K562 (cell line): Measurements from ENCODE around the gene ZDHHC22. TPM values are rescaled to one million over a fixed set of nuclear protein-coding genes. Genes with fewer than 3 reads are reported as not detected.

Experiments used
- ATAC-seq: fragments of 200-7000 bp; cut with Tn5 transposase; 3 replicates; pipeline ENCODE4 v1.9.1; 2020; ENCODE audit warnings: moderate library complexity
- BruUV-seq: library from RNA; stranded (reverse); fragments of 400-500 nt; replicated peaks from 2 replicates; lab custom pipeline; 2021; lab: Mats Ljungman, UMichigan
- CTCF ChIA-PET: fragments of 300-600 bp; formaldehyde crosslinking; extraction: SDS; loops from one replicate; lab custom pipeline; 2021; ENCODE audit warnings: low intra/inter-chr PET ratio; lab: Yijun Ruan, JAX
- POLR2A ChIA-PET: fragments of 300-600, 350-650 bp; sonication (Branson Sonifier 250); formaldehyde crosslinking; extraction: SDS; loops from one replicate; lab custom pipeline; 2021; ENCODE audit warnings: antibody characterized with exemption, inconsistent platforms; lab: Yijun Ruan, JAX
- DNase-seq, 4 experiments: peaks; one replicate each; pipeline versions ENCODE4 v3.0.0 to v3.0.0-alpha.2; 2011 to 2018; ENCODE audit warnings: low spot score in 3 of 4, mixed read lengths in 3 of 4; ENCODE audit errors: extremely low read depth in 1 of 4
- FAIRE-seq: peaks from 2 replicates; lab custom pipeline; 2011; peaks lifted over from hg19 to GRCh38; lab: Jason Lieb, UNC
- H2AFZ ChIP-seq: 2 replicates; pipeline ENCODE4 v1.6.0; 2011; ENCODE audit warnings: low read depth, low read length, control low read depth, inconsistent platforms
- H3K27ac ChIP-seq: fragments of 200-600 bp; 3 replicates; pipeline ENCODE4 v1.8.0; 2011; ENCODE audit warnings: low read depth, mild to moderate bottlenecking, control low read depth, inconsistent platforms, low read length, moderate library complexity, mixed read lengths; ENCODE audit errors: extremely low read depth
- H3K27me3 ChIP-seq, 2 experiments: fragments of 300-600 bp in 1 of 2; 2 replicates in 1 of 2; 3 replicates in 1 of 2; pipeline versions ENCODE4 v1.6.0 to v1.8.0; 2011; ENCODE audit warnings: inconsistent platforms in 2 of 2, low read length in 2 of 2, mild to moderate bottlenecking in 1 of 2, mixed read lengths in 1 of 2, moderate library complexity in 1 of 2; ENCODE audit not compliant: control insufficient read depth in 2 of 2, insufficient read depth in 2 of 2
- H3K36me3 ChIP-seq: fragments of 300-600 bp; 3 replicates; pipeline ENCODE4 v1.8.0; 2011; ENCODE audit warnings: mild to moderate bottlenecking, low read length, inconsistent platforms; ENCODE audit not compliant: control insufficient read depth, insufficient read depth
- H3K4me1 ChIP-seq, 2 experiments: fragments of 200-600 bp in 1 of 2; replicated peaks in 1 of 2; 2 replicates in 1 of 2; 3 replicates in 1 of 2; pipeline versions ENCODE4 v1.5.1 to v1.8.0; 2011; ENCODE audit warnings: inconsistent platforms in 2 of 2, low read length in 2 of 2, mild to moderate bottlenecking in 1 of 2, mixed read lengths in 1 of 2, moderate library complexity in 1 of 2; ENCODE audit not compliant: control insufficient read depth in 2 of 2, insufficient read depth in 2 of 2
- H3K4me2 ChIP-seq: 2 replicates; pipeline ENCODE4 v1.6.1; 2011; ENCODE audit warnings: low read length, control low read depth, inconsistent platforms, mixed read lengths; ENCODE audit not compliant: insufficient read depth
- H3K4me3 ChIP-seq: fragments of 200-600 bp; sonication (generic), shearing (Covaris generic); 2 replicates; pipeline ENCODE4 v1.5.1; 2016; ENCODE audit warnings: control low read depth, inconsistent platforms
- H3K79me2 ChIP-seq: fragments of 200-600 bp; 3 replicates; pipeline ENCODE4 v1.8.0; 2011; ENCODE audit warnings: low read length, inconsistent platforms; ENCODE audit not compliant: control insufficient read depth, insufficient read depth
- H3K9ac ChIP-seq, 2 experiments: 2 replicates each; pipeline versions ENCODE4 v1.6.0 to v1.6.1; 2011; ENCODE audit warnings: low read depth in 2 of 2, low read length in 2 of 2, control low read depth in 1 of 2, inconsistent platforms in 1 of 2, mild to moderate bottlenecking in 1 of 2, mixed read lengths in 1 of 2; ENCODE audit not compliant: insufficient read depth in 1 of 2
- H3K9me1 ChIP-seq: one replicate; pipeline ENCODE4 v1.6.0; 2011; ENCODE audit warnings: inconsistent platforms, mild to moderate bottlenecking, low read length, moderate library complexity; ENCODE audit not compliant: control insufficient read depth, insufficient read depth
- H3K9me3 ChIP-seq: replicated peaks from 2 replicates; pipeline ENCODE4 v1.5.1; 2011; ENCODE audit warnings: low read depth, low read length, inconsistent platforms; ENCODE audit not compliant: control insufficient read depth, insufficient read depth
- H4K20me1 ChIP-seq: replicated peaks from 2 replicates; pipeline ENCODE4 v1.6.1; 2011; ENCODE audit warnings: low read length, inconsistent platforms, mixed read lengths; ENCODE audit not compliant: control insufficient read depth, insufficient read depth
- ARID2 ChIP-seq: fragments of 450-650 bp; IDR thresholded peaks from 2 replicates; pipeline ENCODE4 v1.6.1; 2017; ENCODE audit warnings: antibody characterized with exemption, mild to moderate bottlenecking
- ELF1 ChIP-seq: fragments of 200-800 bp; sonication (Bioruptor generic); IDR thresholded peaks from 2 replicates; pipeline ENCODE4 v1.6.1; 2016; ENCODE audit warnings: missing genetic modification characterization, missing compliant biosample characterization
- FOXM1 ChIP-seq, 2 experiments: fragments of 450-650 bp in 1 of 2; sonication (generic) in 1 of 2; formaldehyde crosslinking in 1 of 2; IDR thresholded peaks; 2 replicates each; pipeline versions ENCODE4 v1.6.1 to v1.9.0; 2017 to 2022; ENCODE audit warnings: low read depth in 2 of 2, mild to moderate bottlenecking in 2 of 2, missing genetic modification reagents in 1 of 2, moderate library complexity in 1 of 2
- HDAC2 ChIP-seq: fragments of 450-650 bp; IDR thresholded peaks from 2 replicates; pipeline ENCODE4 v1.6.1; 2016; ENCODE audit warnings: mild to moderate bottlenecking
- KAT7 ChIP-seq: sonication (generic); formaldehyde crosslinking; IDR thresholded peaks from 2 replicates; pipeline ENCODE4 v1.8.0; 2022; ENCODE audit warnings: missing genetic modification reagents, mild to moderate bottlenecking, borderline replicate concordance
- LCOR ChIP-seq: sonication (generic); formaldehyde crosslinking; IDR thresholded peaks from 2 replicates; pipeline ENCODE4 v1.8.0; 2022; ENCODE audit warnings: mild to moderate bottlenecking, missing genetic modification reagents
- NELFE ChIP-seq: IDR thresholded peaks from 2 replicates; pipeline ENCODE4 v1.6.1; 2011; ENCODE audit warnings: mild to moderate bottlenecking; ENCODE audit not compliant: insufficient read depth, insufficient read length
- OTX1 ChIP-seq: fragments of 450-650 bp; formaldehyde crosslinking; IDR thresholded peaks from 2 replicates; pipeline ENCODE4 v1.4.0; 2022; ENCODE audit warnings: mild to moderate bottlenecking
- RBM34 ChIP-seq: fragments of 200-400 bp; formaldehyde crosslinking; IDR thresholded peaks from 2 replicates; pipeline ENCODE4 v1.6.1; 2018; ENCODE audit warnings: low read length, borderline replicate concordance; ENCODE audit not compliant: insufficient read depth
- RFX1 ChIP-seq: fragments of 450-650 bp; IDR thresholded peaks from 2 replicates; pipeline ENCODE4 v1.6.1; 2016; ENCODE audit warnings: mild to moderate bottlenecking, moderate library complexity
- SMARCA4 ChIP-seq: fragments of 450-650 bp; IDR thresholded peaks from 2 replicates; pipeline ENCODE4 v1.6.1; 2016
- SPI1 ChIP-seq: IDR thresholded peaks from 2 replicates; pipeline ENCODE4 v1.6.1; 2011; ENCODE audit warnings: low read depth, low read length, control low read depth, borderline replicate concordance
- ZC3H8 ChIP-seq: fragments of 450-650 bp; IDR thresholded peaks from 2 replicates; pipeline ENCODE4 v1.6.1; 2017
- ZNF124 ChIP-seq: sonication (generic); formaldehyde crosslinking; IDR thresholded peaks from 2 replicates; pipeline ENCODE4 v1.8.1; 2022; ENCODE audit warnings: missing genetic modification reagents
- ZNF311 ChIP-seq: fragments of 250-450 bp; sonication (Bioruptor Pico); IDR thresholded peaks from 2 replicates; pipeline ENCODE4 v1.4.0; 2020; ENCODE audit warnings: mild to moderate bottlenecking, moderate library complexity
- ZNF583 ChIP-seq: fragments of 250-450 bp; sonication (Bioruptor Pico); IDR thresholded peaks from 2 replicates; pipeline ENCODE4 v1.4.0; 2020
- ZNF707 ChIP-seq: fragments of 250-450 bp; sonication (Bioruptor Pico); conservative IDR thresholded peaks from 2 replicates; pipeline ENCODE4 v1.8.0; 2022; ENCODE audit warnings: inconsistent platforms, mild to moderate bottlenecking, moderate library complexity
- WGBS: fragments of 100-300 bp; shearing (Covaris generic); methylation state at CpG from one replicate; pipeline ENCODE4 v1.1.6; 2016; ENCODE audit warnings: low coverage, mixed read lengths; ENCODE audit not compliant: insufficient coverage; ENCODE audit errors: missing lambda C conversion rate; 5-methylcytosine and 5-hydroxymethylcytosine counted together
- in situ Hi-C: fragments of 300-500 bp; cut with MboI; formaldehyde crosslinking; loops from 4 replicates; pipeline ENCODE4 v1.15.0; 2018; ENCODE audit warnings: inconsistent platforms, mixed read lengths
- intact Hi-C: fragments of 100-400 bp; cut with micrococcal nuclease; formaldehyde crosslinking; loops from 2 replicates; pipeline ENCODE4 v1.14.2; 2022
- polyA plus RNA-seq, 8 experiments: library from polyadenylated mRNA; depleted of rRNA in 4 of 8; stranded (reverse) in 5 of 8; unstranded in 3 of 8; fragments of >200 nt; fragmentation: Nextera tagmentation in 2 of 8; fragmentation: Illumina TruSeq in 1 of 8; extraction: Ambion mirVana in 2 of 8; extraction: Trizol in 1 of 8; gene quantifications; 2 replicates each; pipeline versions ENCODE4 v1.2.1 to v1.2.3, GENCODE V29; 2011 to 2014; ENCODE audit warnings: inconsistent platforms in 1 of 8, missing spikeins in 1 of 8
- total RNA-seq, 7 experiments: library from RNA; depleted of rRNA in 6 of 7; stranded (reverse); fragments of >200 nt in 6 of 7; fragmentation: Illumina TruSeq in 2 of 7; extraction: Trizol in 2 of 7; gene quantifications; 2 replicates each; pipeline versions ENCODE4 v1.2.1 to v1.2.3, GENCODE V29; 2011 to 2021; ENCODE audit warnings: low replicate concordance in 1 of 7
- TF ChIP-seq, protein P1 (sequence below): sonication (generic); formaldehyde crosslinking; IDR thresholded peaks from 2 replicates; pipeline ENCODE4 v1.8.0; 2022; ENCODE audit warnings: missing genetic modification reagents, mild to moderate bottlenecking, borderline replicate concordance
- TF ChIP-seq, protein P2 (sequence below), 3 experiments: IDR thresholded peaks in 2 of 3; conservative IDR thresholded peaks in 1 of 3; 2 replicates each; pipeline ENCODE4 v1.5.1; 2011 to 2012; ENCODE audit warnings: low read length in 3 of 3, mild to moderate bottlenecking in 3 of 3, control low read depth in 2 of 3, improper control_type of control experiment in 1 of 3, inconsistent platforms in 1 of 3, low read depth in 1 of 3, mixed read lengths in 1 of 3, moderate library complexity in 1 of 3; ENCODE audit not compliant: insufficient read depth in 2 of 3

Gene ZDHHC22
- total and polyA plus RNA-seq, 9 of the 15 experiments (the other 6 are each of a cell fraction or from before 2014, with no cell fraction given) = not detected

- TF ChIP-seq ELF1 (tag) (no peak), ZNF311 (no peak), ZNF124 (CRISPR knock-in tag) (no peak), RFX1 (no peak), KAT7 (CRISPR knock-in tag) (no peak)
Measured at GRCh38 chr14:77144412-77145115, 3.0 kb upstream of the ZDHHC22 start (continued).

DNA sequence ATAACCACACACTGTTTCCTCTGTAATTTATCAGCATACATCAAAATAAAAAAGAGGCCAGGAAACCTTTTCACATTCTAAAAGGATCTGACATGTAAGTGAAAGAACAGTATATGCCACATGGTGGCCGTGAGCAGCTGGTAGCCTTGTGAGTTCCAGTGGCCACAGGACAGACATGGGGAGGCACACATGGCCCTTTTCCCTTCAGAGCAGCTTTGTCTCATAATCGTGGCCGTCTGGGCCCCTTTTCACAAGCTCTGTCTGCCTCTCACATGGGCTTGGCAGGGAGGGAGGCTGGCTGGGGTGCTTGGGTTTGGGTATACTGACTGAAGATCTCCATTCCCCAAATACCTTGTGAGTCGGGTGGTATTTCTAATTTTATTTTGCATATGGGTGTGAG lies 1.5 kb upstream of the ZDHHC22 start:
- Histone ChIP-seq H3K79me2 (no peaks in the 10 kb centered on the region), H3K4me1 (peaks cover 0 to 24% of the 10 kb centered on the region in 2 experiments; a peak in 2 of 5 replicates), H3K4me2 (no peak overlapping the region), H3K36me3 (no peaks in the 10 kb centered on the region), H2AFZ (no peak overlapping the region), H3K27ac (no peak overlapping the region), H3K9ac (no peak overlapping the region), H3K27me3 (peaks cover 18 to 57% of the 10 kb centered on the region in 2 experiments), H3K4me3 (no peak overlapping the region), H4K20me1 (peaks cover 6% of the 10 kb centered on the region; the same call in 1 of the 2 replicates), H3K9me3 (no peaks in the 10 kb centered on the region), H3K9me1 (no peaks in the 10 kb centered on the region)
- POLR2A ChIA-PET = interaction anchor here (0.7 to 1.4 kb wide), 2 partner anchors 10 to 54 kb away, joined by 3 to 6 read pairs; no protein-coding TSS in a partner anchor
- no TSS peak for BruUV-seq
- CTCF ChIA-PET = no interaction called here
- DNase-seq = no peak
- intact Hi-C loops (no loop called here), in situ Hi-C loops (no loop called here)
- 3% methylated on average over 3 of the region's 4 CpGs for WGBS
- no peak for ATAC-seq
- FAIRE-seq = no peak
- TF ChIP-seq SMARCA4 (no peak), RBM34 (no peak), ARID2 (no peak), ZNF583 (no peak), NELFE (no peak), ZC3H8 (no peak), HDAC2 (no peak), FOXM1 (IDR thresholded peaks at IDR 0.05; ENCODE audit: low read depth) (no peak), FOXM1 (CRISPR knock-in tag; IDR thresholded peaks at IDR 0.05; ENCODE audit: low read depth) (no peak), OTX1 (CRISPR knock-in tag) (no peak), RFX1 (no peak), ZNF707 (no peak), LCOR (CRISPR knock-in tag) (no peak), SPI1 (no peak)
- TF ChIP-seq, protein P1, sequence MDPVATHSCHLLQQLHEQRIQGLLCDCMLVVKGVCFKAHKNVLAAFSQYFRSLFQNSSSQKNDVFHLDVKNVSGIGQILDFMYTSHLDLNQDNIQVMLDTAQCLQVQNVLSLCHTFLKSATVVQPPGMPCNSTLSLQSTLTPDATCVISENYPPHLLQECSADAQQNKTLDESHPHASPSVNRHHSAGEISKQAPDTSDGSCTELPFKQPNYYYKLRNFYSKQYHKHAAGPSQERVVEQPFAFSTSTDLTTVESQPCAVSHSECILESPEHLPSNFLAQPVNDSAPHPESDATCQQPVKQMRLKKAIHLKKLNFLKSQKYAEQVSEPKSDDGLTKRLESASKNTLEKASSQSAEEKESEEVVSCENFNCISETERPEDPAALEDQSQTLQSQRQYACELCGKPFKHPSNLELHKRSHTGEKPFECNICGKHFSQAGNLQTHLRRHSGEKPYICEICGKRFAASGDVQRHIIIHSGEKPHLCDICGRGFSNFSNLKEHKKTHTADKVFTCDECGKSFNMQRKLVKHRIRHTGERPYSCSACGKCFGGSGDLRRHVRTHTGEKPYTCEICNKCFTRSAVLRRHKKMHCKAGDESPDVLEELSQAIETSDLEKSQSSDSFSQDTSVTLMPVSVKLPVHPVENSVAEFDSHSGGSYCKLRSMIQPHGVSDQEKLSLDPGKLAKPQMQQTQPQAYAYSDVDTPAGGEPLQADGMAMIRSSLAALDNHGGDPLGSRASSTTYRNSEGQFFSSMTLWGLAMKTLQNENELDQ (CRISPR knock-in tag) = no peak
- TF ChIP-seq, protein P2, sequence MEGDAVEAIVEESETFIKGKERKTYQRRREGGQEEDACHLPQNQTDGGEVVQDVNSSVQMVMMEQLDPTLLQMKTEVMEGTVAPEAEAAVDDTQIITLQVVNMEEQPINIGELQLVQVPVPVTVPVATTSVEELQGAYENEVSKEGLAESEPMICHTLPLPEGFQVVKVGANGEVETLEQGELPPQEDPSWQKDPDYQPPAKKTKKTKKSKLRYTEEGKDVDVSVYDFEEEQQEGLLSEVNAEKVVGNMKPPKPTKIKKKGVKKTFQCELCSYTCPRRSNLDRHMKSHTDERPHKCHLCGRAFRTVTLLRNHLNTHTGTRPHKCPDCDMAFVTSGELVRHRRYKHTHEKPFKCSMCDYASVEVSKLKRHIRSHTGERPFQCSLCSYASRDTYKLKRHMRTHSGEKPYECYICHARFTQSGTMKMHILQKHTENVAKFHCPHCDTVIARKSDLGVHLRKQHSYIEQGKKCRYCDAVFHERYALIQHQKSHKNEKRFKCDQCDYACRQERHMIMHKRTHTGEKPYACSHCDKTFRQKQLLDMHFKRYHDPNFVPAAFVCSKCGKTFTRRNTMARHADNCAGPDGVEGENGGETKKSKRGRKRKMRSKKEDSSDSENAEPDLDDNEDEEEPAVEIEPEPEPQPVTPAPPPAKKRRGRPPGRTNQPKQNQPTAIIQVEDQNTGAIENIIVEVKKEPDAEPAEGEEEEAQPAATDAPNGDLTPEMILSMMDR (IDR thresholded peaks at IDR 0.05 in 2 of 3, conservative IDR thresholded peaks at IDR 0.05 in 1 of 3; ENCODE audit: insufficient read depth in 2 of 3, low read depth in 1 of 3, low read length in 3 of 3) = no peak
